GM21515 (cell line): ENCODE results near the gene PARP16.
"Not testable (repeated sequence)": the region's sequence is repeated elsewhere in the genome, so short reads cannot be mapped to it uniquely, and the experiment has no call there.

Source experiments
- ATAC-seq: cut with Tn5 transposase; IDR thresholded peaks from one replicate; pipeline ENCODE4 v1.9.1; 2021; ENCODE audit not compliant: unreplicated experiment

The PARP16 gene

GRCh38 chr15:65278480-65278879 lies 8.2 kb downstream of the PARP16 start:
- no peak for ATAC-seq

GRCh38 chr15:65277015-65277414 lies 9.7 kb downstream of the PARP16 start:
- no peak for ATAC-seq

- ATAC-seq, result no peak
These were observed 11.0 kb downstream of the PARP16 start for GRCh38 chr15:65275728-65276126.

GRCh38 chr15:65275104-65275727 lies 11.5 kb downstream of the PARP16 start:
- ATAC-seq, result no peak

GRCh38 chr15:65270811-65271545 lies 15.7 kb downstream of the PARP16 start:
- not testable (repeated sequence) for ATAC-seq

GRCh38 chr15:65268411-65268810 lies 18.3 kb downstream of the PARP16 start:
- ATAC-seq, result no peak

- ATAC-seq, result no peak
These were observed 20.2 kb downstream of the PARP16 start for GRCh38 chr15:65266469-65266868.

GRCh38 chr15:65264863-65265430 lies 21.7 kb downstream of the PARP16 start:
- no peak for ATAC-seq

GRCh38 chr15:65263313-65263712 lies 23.4 kb downstream of the PARP16 start:
- no peak for ATAC-seq

GRCh38 chr15:65260968-65261367 lies 25.7 kb downstream of the PARP16 start:
- ATAC-seq, result no peak

- ATAC-seq, result no peak
These were observed 27.3 kb downstream of the PARP16 start for GRCh38 chr15:65259367-65259797.

GRCh38 chr15:65258375-65259262 lies 28.1 kb downstream of the PARP16 start:
- no peak for ATAC-seq

- ATAC-seq, result no peak
These were observed 31.1 kb downstream of the PARP16 start for GRCh38 chr15:65255486-65256140.

- ATAC-seq, result no peak
These were observed 31.9 kb downstream of the PARP16 start for GRCh38 chr15:65254758-65255157.

GRCh38 chr15:65254356-65254755 lies 32.3 kb downstream of the PARP16 start:
- ATAC-seq, result no peak

GRCh38 chr15:65249641-65250040 lies 37.0 kb downstream of the PARP16 start:
- ATAC-seq, result no peak

- ATAC-seq, result no peak
These were observed 38.0 kb downstream of the PARP16 start for GRCh38 chr15:65248511-65249255.

GRCh38 chr15:65246939-65247338 lies 39.7 kb downstream of the PARP16 start:
- ATAC-seq, result no peak

GRCh38 chr15:65246026-65246714 lies 40.5 kb downstream of the PARP16 start:
- no peak for ATAC-seq
